ENCODE data around the gene JPH3. TPM values are rescaled to one million over a fixed set of nuclear protein-coding genes. Genes with fewer than 3 reads are reported as not detected.

Gene JPH3
- total and polyA plus RNA-seq, 10 of the 15 experiments (the other 5 are each of a cell fraction or from before 2014, with no cell fraction given) = 0.05 TPM; not detected in 9

- H3K79me2 ChIP-seq (ENCODE audit: control insufficient read depth, insufficient read depth, low read length) = no peaks in the 10 kb centered on the region
- no peak overlapping the region for H3K9ac ChIP-seq (ENCODE audit: control insufficient read depth, insufficient read depth, low read length)
- H3K27me3 ChIP-seq (replicated peaks in 1 of 2; ENCODE audit: control insufficient read depth in 2 of 2, insufficient read depth in 2 of 2, low read length in 1 of 2) = no peaks in the 10 kb centered on the region
- H3K27ac ChIP-seq (ENCODE audit: control insufficient read depth, insufficient read depth) = no peak overlapping the region
- CTCF ChIA-PET = no interaction called here
- peaks cover 5% of the 10 kb centered on the region for H3K4me1 ChIP-seq (ENCODE audit: control insufficient read depth, insufficient read depth, low read length)
- no peaks in the 10 kb centered on the region for H4K20me1 ChIP-seq (ENCODE audit: control insufficient read depth, insufficient read depth)
- 66% methylated on average over 8 of the region's 13 CpGs for WGBS (ENCODE audit: insufficient coverage, insufficient replicate concordance, low lambda C conversion rate, missing lambda C conversion rate)
- no peak overlapping the region for H3K4me2 ChIP-seq (ENCODE audit: control insufficient read depth, insufficient read depth)
- RAD21 ChIA-PET (ENCODE audit: unreplicated experiment) = no interaction called here
- no peak for FAIRE-seq
- TF ChIP-seq E2F8 (IDR thresholded peaks at IDR 0.05; ENCODE audit: low read depth, partially characterized antibody) = no peak
- no peak for TF ChIP-seq RBBP5 (conservative IDR thresholded peaks at IDR 0.05)
- no peak for TF ChIP-seq BCLAF1 (IDR thresholded peaks at IDR 0.05)
- no peak for TF ChIP-seq IRF4 (IDR thresholded peaks at IDR 0.05; ENCODE audit: low read depth, low read length)
- TF ChIP-seq WRNIP1 (IDR thresholded peaks at IDR 0.05; ENCODE audit: borderline replicate concordance, low read depth, low read length) = no peak
- no peak for TF ChIP-seq E4F1 (IDR thresholded peaks at IDR 0.05; ENCODE audit: borderline replicate concordance, partially characterized antibody)
- TF ChIP-seq ZNF384 (IDR thresholded peaks at IDR 0.05; ENCODE audit: borderline replicate concordance, low read depth, low read length) = no peak
- TF ChIP-seq RAD21 (IDR thresholded peaks at IDR 0.05; ENCODE audit: insufficient read depth, low read depth, low read length) = no peak
- TF ChIP-seq CBX3 (IDR thresholded peaks at IDR 0.05; ENCODE audit: borderline replicate concordance, low read depth) = no peak
- TF ChIP-seq BMI1 (IDR thresholded peaks at IDR 0.05; ENCODE audit: borderline replicate concordance) = no peak
- TF ChIP-seq CBX5 (IDR thresholded peaks at IDR 0.05; ENCODE audit: low read depth) = no peak
- TF ChIP-seq ZNF217 (IDR thresholded peaks at IDR 0.05) = no peak
- no peak for TF ChIP-seq SIN3A (IDR thresholded peaks at IDR 0.05; ENCODE audit: low read depth, low read length)
- no peak for TF ChIP-seq CREM (IDR thresholded peaks at IDR 0.05; ENCODE audit: low read depth)
- no peak for TF ChIP-seq CHD4 (IDR thresholded peaks at IDR 0.05)
- intact Hi-C loops (cut with micrococcal nuclease; ENCODE audit: unreplicated experiment) (no loop called here), in situ Hi-C loops (cut with MboI) (no loop called here)
- H3K4me3 ChIP-seq = no peak overlapping the region
- no peak for DNase-seq (ENCODE audit: low read depth, low spot score)
- H2AFZ ChIP-seq (ENCODE audit: control insufficient read depth, low read depth, low read length) = no peak overlapping the region
- no peaks in the 10 kb centered on the region for H3K36me3 ChIP-seq (ENCODE audit: control insufficient read depth in 2 of 2, insufficient read depth in 2 of 2, low read length in 1 of 2)
- H3K9me3 ChIP-seq (replicated peaks; ENCODE audit: control insufficient read depth, insufficient read depth, low read length) = no peaks in the 10 kb centered on the region
- POLR2A ChIA-PET = no interaction called here
- no peak for ATAC-seq
- BruUV-seq (replicated peaks) = no TSS peak
- SMC1A ChIA-PET (ENCODE audit: uncharacterized antibody, unreplicated experiment) = no interaction called here
Observed at GRCh38 chr16:87685766-87686165, 83.5 kb downstream of the JPH3 start.

All from GM12878 (cell line).